Stimulated activated naive CD8-positive, alpha-beta T cell treated with anti-CD3 and anti-CD28 coated beads, Interleukin-15, Interleukin-2, amounts not matched to agents 100 U/mL and 50 U/mL, for 24 hours (primary cell): ENCODE data around the gene CNNM1.

Experiments
- ATAC-seq: fragments of 150-1000 bp; cut with Tn5 transposase; one replicate; pipeline ENCODE4 v1.10.0; 2021
- DNase-seq: peaks from one replicate; pipeline ENCODE4 v3.0.0; 2021

The CNNM1 gene

GRCh38 chr10:99421233-99421739 lies 92.1 kb downstream of the CNNM1 start:
- ATAC-seq = no peak
- DNase-seq = no peak

GRCh38 chr10:99422529-99423096 lies 93.5 kb downstream of the CNNM1 start:
- ATAC-seq (no peak), DNase-seq (no peak)

GRCh38 chr10:99424656-99425055 lies 95.5 kb downstream of the CNNM1 start:
- ATAC-seq (no peak), DNase-seq (no peak)

GRCh38 chr10:99425204-99425603 lies 96.0 kb downstream of the CNNM1 start:
- ATAC-seq (no peak), DNase-seq (no peak)

GRCh38 chr10:99426689-99427088 lies 97.5 kb downstream of the CNNM1 start:
- ATAC-seq (no peak), DNase-seq (no peak)

GRCh38 chr10:99427566-99428190 lies 98.5 kb downstream of the CNNM1 start:
- ATAC-seq (no peak), DNase-seq (no peak)

GRCh38 chr10:99429517-99430095 lies 100.5 kb downstream of the CNNM1 start:
- ATAC-seq (no peak), DNase-seq (no peak)

- DNase-seq (no peak), ATAC-seq (peak; percentile 10)
Measured at GRCh38 chr10:99430116-99430450, 100.9 kb downstream of the CNNM1 start.

GRCh38 chr10:99430451-99431189 lies 101.5 kb downstream of the CNNM1 start, which contains the start of gene GOT1:
TSS of gene GOT1 (minus strand) at chr10:99430624. CDS start at chr10:99430565, 59 bp downstream.
- ATAC-seq (peak; percentile 94), DNase-seq (peak; percentile 94)

- DNase-seq = peak; percentile 43
- ATAC-seq = no peak
Measured at GRCh38 chr10:99431190-99431760, 102.1 kb downstream of the CNNM1 start.

GRCh38 chr10:99432047-99432446 lies 102.9 kb downstream of the CNNM1 start:
- ATAC-seq = no peak
- no peak for DNase-seq

- DNase-seq (no peak), ATAC-seq (no peak)
Measured at GRCh38 chr10:99432881-99433280, 103.7 kb downstream of the CNNM1 start.

GRCh38 chr10:99433378-99434020 lies 104.3 kb downstream of the CNNM1 start:
- DNase-seq (no peak), ATAC-seq (no peak)

GRCh38 chr10:99435986-99436638 lies 107.0 kb downstream of the CNNM1 start:
- no peak for DNase-seq
- no peak for ATAC-seq

GRCh38 chr10:99438890-99439289 lies 109.7 kb downstream of the CNNM1 start:
- ATAC-seq (no peak), DNase-seq (no peak)

GRCh38 chr10:99442394-99442793 lies 113.2 kb downstream of the CNNM1 start:
- no peak for DNase-seq
- no peak for ATAC-seq

- no peak for ATAC-seq
Measured at GRCh38 chr10:99443500-99443899, 114.3 kb downstream of the CNNM1 start.

More at GRCh38 chr10:99443500-99443899, 114.3 kb downstream of the CNNM1 start:
- DNase-seq = no peak
